PFSK-1 (cell line): ENCODE results near the gene FKBP10.

Source experiments
- POLR2AphosphoS5 ChIP-seq: IDR thresholded peaks from 2 replicates; pipeline ENCODE4 v1.6.1; 2012; ENCODE audit warnings: low read depth, mild to moderate bottlenecking, control low read depth, low read length, moderate library complexity
- TAF1 ChIP-seq: IDR thresholded peaks from 2 replicates; pipeline ENCODE4 v1.6.1; 2012; ENCODE audit warnings: low read length, control low read depth, borderline replicate concordance; ENCODE audit not compliant: insufficient read depth
- TF ChIP-seq, protein P1 (sequence below), 2 experiments: IDR thresholded peaks; 2 replicates each; pipeline versions ENCODE4 v1.6.1 to v1.8.0; 2011 to 2012; ENCODE audit warnings: low read depth in 2 of 2, low read length in 2 of 2, control low read depth in 1 of 2, inconsistent platforms in 1 of 2, mild to moderate bottlenecking in 1 of 2, moderate library complexity in 1 of 2; ENCODE audit not compliant: insufficient read depth in 1 of 2

GRCh38 chr17:41769346-41769862, 43.4 kb upstream of the FKBP10 start:
- no peak for TF ChIP-seq TAF1
- TF ChIP-seq, protein P1, sequence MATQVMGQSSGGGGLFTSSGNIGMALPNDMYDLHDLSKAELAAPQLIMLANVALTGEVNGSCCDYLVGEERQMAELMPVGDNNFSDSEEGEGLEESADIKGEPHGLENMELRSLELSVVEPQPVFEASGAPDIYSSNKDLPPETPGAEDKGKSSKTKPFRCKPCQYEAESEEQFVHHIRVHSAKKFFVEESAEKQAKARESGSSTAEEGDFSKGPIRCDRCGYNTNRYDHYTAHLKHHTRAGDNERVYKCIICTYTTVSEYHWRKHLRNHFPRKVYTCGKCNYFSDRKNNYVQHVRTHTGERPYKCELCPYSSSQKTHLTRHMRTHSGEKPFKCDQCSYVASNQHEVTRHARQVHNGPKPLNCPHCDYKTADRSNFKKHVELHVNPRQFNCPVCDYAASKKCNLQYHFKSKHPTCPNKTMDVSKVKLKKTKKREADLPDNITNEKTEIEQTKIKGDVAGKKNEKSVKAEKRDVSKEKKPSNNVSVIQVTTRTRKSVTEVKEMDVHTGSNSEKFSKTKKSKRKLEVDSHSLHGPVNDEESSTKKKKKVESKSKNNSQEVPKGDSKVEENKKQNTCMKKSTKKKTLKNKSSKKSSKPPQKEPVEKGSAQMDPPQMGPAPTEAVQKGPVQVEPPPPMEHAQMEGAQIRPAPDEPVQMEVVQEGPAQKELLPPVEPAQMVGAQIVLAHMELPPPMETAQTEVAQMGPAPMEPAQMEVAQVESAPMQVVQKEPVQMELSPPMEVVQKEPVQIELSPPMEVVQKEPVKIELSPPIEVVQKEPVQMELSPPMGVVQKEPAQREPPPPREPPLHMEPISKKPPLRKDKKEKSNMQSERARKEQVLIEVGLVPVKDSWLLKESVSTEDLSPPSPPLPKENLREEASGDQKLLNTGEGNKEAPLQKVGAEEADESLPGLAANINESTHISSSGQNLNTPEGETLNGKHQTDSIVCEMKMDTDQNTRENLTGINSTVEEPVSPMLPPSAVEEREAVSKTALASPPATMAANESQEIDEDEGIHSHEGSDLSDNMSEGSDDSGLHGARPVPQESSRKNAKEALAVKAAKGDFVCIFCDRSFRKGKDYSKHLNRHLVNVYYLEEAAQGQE (IDR thresholded peaks at IDR 0.05; ENCODE audit: insufficient read depth in 1 of 2, low read depth in 2 of 2, low read length in 2 of 2) = no peak
- TF ChIP-seq POLR2AphosphoS5 = no peak
